IMR-90 (cell line): ENCODE results near the gene SORL1. TPM values are rescaled to one million over a fixed set of nuclear protein-coding genes. Genes with fewer than 3 reads are reported as not detected.

Experiments used
- ATAC-seq: fragments of 200-7000 bp; cut with Tn5 transposase; 2 replicates; pipeline ENCODE4 v1.9.1; 2020; ENCODE audit warnings: low read depth, mild to moderate bottlenecking, moderate library complexity
- BruUV-seq: library from RNA; stranded (reverse); fragments of 400-500 nt; replicated peaks from 2 replicates; lab custom pipeline; 2021; lab: Mats Ljungman, UMichigan
- CTCF ChIA-PET: fragments of 300-600 bp; formaldehyde crosslinking; extraction: SDS; loops from one replicate; lab custom pipeline; 2021; ENCODE audit warnings: antibody characterized with exemption; lab: Yijun Ruan, JAX
- POLR2A ChIA-PET: fragments of 300-600 bp; sonication (Branson Sonifier 250); formaldehyde crosslinking; loops from one replicate; lab custom pipeline; 2022; ENCODE audit warnings: antibody characterized with exemption; ENCODE audit not compliant: unreplicated experiment; lab: Charles Lee
- DNase-seq: peaks from one replicate; pipeline ENCODE4 v3.0.0; 2013
- H2AFZ ChIP-seq: replicated peaks from 2 replicates; pipeline ENCODE3; 2013; ENCODE audit warnings: low read length, mild to moderate bottlenecking; ENCODE audit not compliant: poor library complexity
- H2AK5ac ChIP-seq: 2 replicates; pipeline ENCODE4 v1.6.1; 2013; ENCODE audit warnings: low read depth, low read length, inconsistent platforms
- H2AK9ac ChIP-seq: replicated peaks from 2 replicates; pipeline ENCODE3; 2013; ENCODE audit warnings: mild to moderate bottlenecking, low read depth, low read length, moderate library complexity; ENCODE audit not compliant: poor library complexity
- H2BK120ac ChIP-seq: 2 replicates; pipeline ENCODE4 v1.6.1; 2013; ENCODE audit warnings: low read depth, low read length, inconsistent platforms
- H2BK15ac ChIP-seq: 3 replicates; pipeline ENCODE4 v1.6.1; 2013; ENCODE audit warnings: low read depth, low read length, inconsistent platforms
- H2BK20ac ChIP-seq: 2 replicates; pipeline ENCODE4 v1.6.1; 2013; ENCODE audit warnings: low read depth, mild to moderate bottlenecking, inconsistent platforms, low read length, moderate library complexity
- H2BK5ac ChIP-seq: 2 replicates; pipeline ENCODE4 v1.6.1; 2013; ENCODE audit warnings: mild to moderate bottlenecking, low read depth, low read length, inconsistent platforms; ENCODE audit not compliant: poor library complexity, severe bottlenecking
- H3K14ac ChIP-seq: replicated peaks from 2 replicates; pipeline ENCODE4 v1.6.1; 2013; ENCODE audit warnings: low read depth, low read length, inconsistent platforms
- H3K18ac ChIP-seq: 2 replicates; pipeline ENCODE4 v1.6.1; 2013; ENCODE audit warnings: low read depth, low read length, control low read depth
- H3K23ac ChIP-seq: 2 replicates; pipeline ENCODE4 v1.6.1; 2013; ENCODE audit warnings: low read depth, low read length, inconsistent platforms
- H3K27ac ChIP-seq: 2 replicates; pipeline ENCODE4 v1.5.1; 2013; ENCODE audit warnings: mild to moderate bottlenecking, control low read depth, low read length; ENCODE audit not compliant: insufficient read depth
- H3K27me3 ChIP-seq: 2 replicates; pipeline ENCODE4 v1.6.1; 2013; ENCODE audit warnings: low read length; ENCODE audit not compliant: control insufficient read depth, insufficient read depth
- H3K36me3 ChIP-seq: 2 replicates; pipeline ENCODE4 v1.6.1; 2013; ENCODE audit warnings: low read length, mixed read lengths; ENCODE audit not compliant: control insufficient read depth, insufficient read depth
- H3K4ac ChIP-seq: 2 replicates; pipeline ENCODE4 v1.6.1; 2013; ENCODE audit warnings: low read depth, low read length, inconsistent platforms
- H3K4me1 ChIP-seq: 2 replicates; pipeline ENCODE4 v1.6.1; 2013; ENCODE audit warnings: low read length, mixed read lengths; ENCODE audit not compliant: control insufficient read depth, insufficient read depth
- H3K4me2 ChIP-seq: 2 replicates; pipeline ENCODE4 v1.6.1; 2013; ENCODE audit warnings: low read depth, mild to moderate bottlenecking, control low read depth, low read length, moderate library complexity
- H3K4me3 ChIP-seq: 2 replicates; pipeline ENCODE4 v1.5.1; 2013; ENCODE audit warnings: low read depth, mild to moderate bottlenecking, control low read depth, low read length, moderate library complexity; ENCODE audit not compliant: insufficient read depth
- H3K56ac ChIP-seq: 2 replicates; pipeline ENCODE4 v1.6.1; 2013; ENCODE audit warnings: low read length, inconsistent platforms; ENCODE audit not compliant: insufficient read depth; ENCODE audit errors: extremely low read depth
- H3K79me1 ChIP-seq, 2 experiments: 2 replicates each; pipeline ENCODE4 v1.6.1; 2013; ENCODE audit warnings: low read length in 2 of 2, inconsistent platforms in 1 of 2, low read depth in 1 of 2
- H3K9ac ChIP-seq: 2 replicates; pipeline ENCODE4 v1.6.1; 2013; ENCODE audit warnings: low read depth, low read length, control low read depth
- H3K9me1 ChIP-seq: 2 replicates; pipeline ENCODE4 v1.6.1; 2013; ENCODE audit warnings: low read length, inconsistent platforms; ENCODE audit not compliant: insufficient read depth
- H3K9me3 ChIP-seq: 2 replicates; pipeline ENCODE4 v1.6.1; 2013; ENCODE audit warnings: low read length; ENCODE audit not compliant: control insufficient read depth, insufficient read depth
- H4K20me1 ChIP-seq: 2 replicates; pipeline ENCODE4 v1.6.1; 2013; ENCODE audit warnings: low read length, inconsistent platforms; ENCODE audit not compliant: insufficient read depth
- H4K5ac ChIP-seq: 2 replicates; pipeline ENCODE4 v1.6.1; 2013; ENCODE audit warnings: mild to moderate bottlenecking, low read depth, low read length, control low read depth
- H4K8ac ChIP-seq, 2 experiments: 2 replicates each; pipeline ENCODE4 v1.6.1; 2013; ENCODE audit warnings: low read depth in 2 of 2, low read length in 2 of 2, control low read depth in 1 of 2, inconsistent platforms in 1 of 2
- H4K91ac ChIP-seq: 2 replicates; pipeline ENCODE4 v1.6.1; 2013; ENCODE audit warnings: low read depth, low read length, inconsistent platforms; ENCODE audit not compliant: insufficient read depth
- BHLHE40 ChIP-seq: fragments of 150-350 bp; IDR thresholded peaks from 2 replicates; pipeline ENCODE4 v1.6.1; 2016; ENCODE audit warnings: mild to moderate bottlenecking, low read depth, low read length
- CEBPB ChIP-seq: IDR thresholded peaks from 2 replicates; pipeline ENCODE4 v1.6.1; 2012; ENCODE audit warnings: low read depth, low read length, improper control_type of control experiment
- FOS ChIP-seq: fragments of 150-350 bp; IDR thresholded peaks from 2 replicates; pipeline ENCODE4 v1.6.1; 2016; ENCODE audit warnings: low read depth, low read length
- MXI1 ChIP-seq: IDR thresholded peaks from 2 replicates; pipeline ENCODE4 v1.6.1; 2012; ENCODE audit warnings: low read depth, mild to moderate bottlenecking, low read length, moderate library complexity, borderline replicate concordance
- RAD21 ChIP-seq: IDR thresholded peaks from 2 replicates; pipeline ENCODE4 v1.6.1; 2012; ENCODE audit warnings: low read length, improper control_type of control experiment
- SMC3 ChIP-seq: fragments of 150-350 bp; IDR thresholded peaks from 2 replicates; pipeline ENCODE4 v1.6.1; 2016; ENCODE audit warnings: low read depth, mild to moderate bottlenecking, antibody characterized with exemption, low read length, moderate library complexity
- WGBS, 2 experiments: methylation state at CpG; one replicate each; pipeline versions ENCODE4 v1.1.5 to v1.1.7; 2013; ENCODE audit warnings: missing lambda C conversion rate in 2 of 2; ENCODE audit not compliant: insufficient read length in 1 of 2; ENCODE audit errors: extremely low coverage in 2 of 2; 5-methylcytosine and 5-hydroxymethylcytosine counted together
- dilution Hi-C: fragments of 300-500 bp; cut with HindIII; formaldehyde crosslinking; loops from one replicate; pipeline ENCODE4 v1.14.3; 2018; ENCODE audit warnings: low sequenced_read_pairs; ENCODE audit not compliant: unreplicated experiment
- in situ Hi-C: fragments of 300-500 bp; cut with MboI; formaldehyde crosslinking; loops from 3 replicates; pipeline ENCODE4 v1.14.3; 2019; ENCODE audit warnings: low sequenced_read_pairs, inconsistent platforms, mixed read lengths
- intact Hi-C: fragments of 100-400 bp; cut with micrococcal nuclease; formaldehyde crosslinking; loops from 2 replicates; pipeline ENCODE4 v1.10.0; 2022
- polyA plus RNA-seq, 3 experiments: library from polyadenylated mRNA; depleted of rRNA; stranded (reverse); fragments of >200 nt; gene quantifications; 2 replicates each; pipeline ENCODE4 v1.2.3, GENCODE V29; 2012; ENCODE audit warnings: low replicate concordance in 1 of 3
- total RNA-seq: library from RNA; depleted of rRNA; stranded (reverse); fragments of >200 nt; gene quantifications from 2 replicates; pipeline ENCODE4 v1.2.3, GENCODE V29; 2012
- TF ChIP-seq, protein P1 (sequence below): conservative IDR thresholded peaks from 2 replicates; pipeline ENCODE4 v1.5.1; 2012; ENCODE audit warnings: mild to moderate bottlenecking, low read depth, low read length, improper control_type of control experiment

Gene SORL1
- total and polyA plus RNA-seq, 2 of the 4 experiments (the other 2 are of a cell fraction): 1.0 to 2.0 TPM

DNA sequence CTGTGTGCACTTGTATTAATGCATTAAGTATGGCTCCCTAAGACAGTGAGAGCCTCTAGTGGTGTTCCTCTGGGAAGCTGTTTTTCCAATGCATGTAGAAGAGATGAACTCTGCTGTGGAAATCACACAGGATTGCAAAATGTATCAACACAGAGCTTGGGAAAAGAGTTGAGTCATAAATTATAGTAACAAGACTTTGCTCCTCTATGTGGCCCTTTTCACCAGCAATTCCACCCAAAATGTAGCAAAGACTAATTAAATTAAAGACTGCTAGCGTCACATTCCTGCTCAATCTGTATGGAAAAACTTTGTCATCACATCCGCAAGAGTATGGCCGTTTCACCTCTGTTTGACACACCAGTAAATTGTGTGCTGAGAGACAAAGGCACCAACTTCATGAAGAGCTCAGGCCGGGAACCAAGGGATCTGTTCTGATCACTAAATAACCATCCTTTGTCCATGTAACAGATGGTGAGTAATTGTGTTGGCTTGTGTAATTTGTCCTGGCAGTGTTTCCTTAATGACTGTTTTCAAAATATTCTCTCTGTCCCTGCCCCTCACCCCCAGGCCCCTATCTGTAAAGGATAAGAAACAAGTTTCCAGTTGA is 209.9 kb downstream of the SORL1 start:
- ChIA-PET CTCF (interaction anchor here (0.5 to 1.5 kb wide), 5 partner anchors 10 to 586 kb away, joined by 3 to 5 read pairs (median 3); no protein-coding TSS in a partner anchor), POLR2A (no interaction called here)
- BruUV-seq: no TSS peak
- Histone ChIP-seq H3K4ac (peak overlapping the region; percentile 84), H3K4me3 (no peak overlapping the region), H3K56ac (no peak overlapping the region), H3K4me2 (peak overlapping the region; percentile 16; the same call in 1 of the 2 replicates), H3K23ac (peak overlapping the region; percentile 26; the same call in 1 of the 2 replicates), H2AFZ (no peak overlapping the region), H4K5ac (peak overlapping the region; percentile 74), H2AK9ac (peak overlapping the region; percentile 20), H3K27ac (peak overlapping the region; percentile 82), H3K9ac (no peak overlapping the region), H3K9me3 (no peaks in the 10 kb centered on the region), H3K18ac (peak overlapping the region; percentile 87), H4K8ac (peak overlapping the region; percentile 16 to 71), H3K9me1 (peaks cover 11% of the 10 kb centered on the region), H2BK15ac (peak overlapping the region; percentile 55; the same call in 2 of the 3 replicates), H2BK120ac (peak overlapping the region; percentile 88), H3K14ac (peak overlapping the region; percentile 49; the same call in 1 of the 2 replicates), H3K79me1 (peaks cover 11 to 22% of the 10 kb centered on the region in 2 experiments), H2BK20ac (peak overlapping the region; percentile 95), H3K4me1 (peaks cover 19% of the 10 kb centered on the region), H4K20me1 (no peaks in the 10 kb centered on the region), H2BK5ac (peak overlapping the region; percentile 98), H2AK5ac (peak overlapping the region; percentile 54), H3K27me3 (no peaks in the 10 kb centered on the region), H3K36me3 (no peaks in the 10 kb centered on the region), H4K91ac (peak overlapping the region; percentile 65; the same call in 1 of the 2 replicates)
- intact Hi-C loops (loop anchor here (10.0 kb wide), 1 partner anchor 93 kb away; no protein-coding TSS in a partner anchor), in situ Hi-C loops (loop anchor here (10.0 kb wide), 1 partner anchor 373 kb away; no protein-coding TSS in a partner anchor), dilution Hi-C loops (no loop called here)
- DNase-seq: peak; percentile 93
- WGBS, 2 experiments: 92% methylated on average over 2 of the region's 4 CpGs; no CpG with 5 or more reads in 1 of the 2 experiments
- TF ChIP-seq RAD21: peak; percentile 43; the same call in 1 of the 2 replicates
- TF ChIP-seq BHLHE40: no peak
- peak; percentile 54 for TF ChIP-seq FOS
- TF ChIP-seq SMC3: peak; percentile 36
- peak; percentile 96 for TF ChIP-seq CEBPB
- TF ChIP-seq, protein P1, sequence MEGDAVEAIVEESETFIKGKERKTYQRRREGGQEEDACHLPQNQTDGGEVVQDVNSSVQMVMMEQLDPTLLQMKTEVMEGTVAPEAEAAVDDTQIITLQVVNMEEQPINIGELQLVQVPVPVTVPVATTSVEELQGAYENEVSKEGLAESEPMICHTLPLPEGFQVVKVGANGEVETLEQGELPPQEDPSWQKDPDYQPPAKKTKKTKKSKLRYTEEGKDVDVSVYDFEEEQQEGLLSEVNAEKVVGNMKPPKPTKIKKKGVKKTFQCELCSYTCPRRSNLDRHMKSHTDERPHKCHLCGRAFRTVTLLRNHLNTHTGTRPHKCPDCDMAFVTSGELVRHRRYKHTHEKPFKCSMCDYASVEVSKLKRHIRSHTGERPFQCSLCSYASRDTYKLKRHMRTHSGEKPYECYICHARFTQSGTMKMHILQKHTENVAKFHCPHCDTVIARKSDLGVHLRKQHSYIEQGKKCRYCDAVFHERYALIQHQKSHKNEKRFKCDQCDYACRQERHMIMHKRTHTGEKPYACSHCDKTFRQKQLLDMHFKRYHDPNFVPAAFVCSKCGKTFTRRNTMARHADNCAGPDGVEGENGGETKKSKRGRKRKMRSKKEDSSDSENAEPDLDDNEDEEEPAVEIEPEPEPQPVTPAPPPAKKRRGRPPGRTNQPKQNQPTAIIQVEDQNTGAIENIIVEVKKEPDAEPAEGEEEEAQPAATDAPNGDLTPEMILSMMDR: peak; percentile 33
- TF ChIP-seq MXI1: no peak
- peak; percentile 85 for ATAC-seq
